ENCODE results near the gene PKD2. TPM values are rescaled to one million over a fixed set of nuclear protein-coding genes. Genes with fewer than 3 reads are reported as not detected.

PKD2 gene
- total and polyA plus RNA-seq, 12 donors = 19.2 to 74.1 (median 38.9) TPM

DNA sequence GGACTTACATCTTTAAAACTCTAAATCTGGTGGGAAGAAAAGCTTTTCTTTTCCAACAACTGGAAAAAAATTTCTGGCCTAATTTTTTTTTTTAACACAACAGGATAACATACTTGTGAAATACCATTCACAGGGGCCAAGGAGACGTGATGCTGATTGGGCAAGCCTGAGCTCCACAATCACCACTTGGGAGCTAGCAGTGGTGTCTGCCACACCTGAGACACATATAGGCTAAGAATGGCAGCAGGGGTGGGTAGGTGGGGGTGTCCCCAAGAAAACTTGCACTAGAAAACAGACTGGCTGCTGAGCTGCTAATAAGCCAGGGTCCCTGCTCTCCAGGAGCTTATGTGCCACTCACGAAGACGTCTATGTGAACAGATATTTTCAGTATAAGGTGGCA, 5.6 kb upstream of the PKD2 start:
- no peak for DNase-seq
- H3K4me1 ChIP-seq (replicated peaks in 1 of 2) = peaks cover 0 to 3% of the 10 kb centered on the region in 2 donors
- WGBS, 4 donors = 77 to 88% (median 78%) methylated on average over 3 of the region's 3 CpGs
- H3K27ac ChIP-seq = no peak overlapping the region
- H3K36me3 ChIP-seq (replicated peaks in 1 of 2) = no peaks in the 10 kb centered on the region
- intact Hi-C loops (cut with DNase I) = no loop called here
- no peak for TF ChIP-seq POLR2A (IDR thresholded peaks at IDR 0.05)
- TF ChIP-seq, protein P1, sequence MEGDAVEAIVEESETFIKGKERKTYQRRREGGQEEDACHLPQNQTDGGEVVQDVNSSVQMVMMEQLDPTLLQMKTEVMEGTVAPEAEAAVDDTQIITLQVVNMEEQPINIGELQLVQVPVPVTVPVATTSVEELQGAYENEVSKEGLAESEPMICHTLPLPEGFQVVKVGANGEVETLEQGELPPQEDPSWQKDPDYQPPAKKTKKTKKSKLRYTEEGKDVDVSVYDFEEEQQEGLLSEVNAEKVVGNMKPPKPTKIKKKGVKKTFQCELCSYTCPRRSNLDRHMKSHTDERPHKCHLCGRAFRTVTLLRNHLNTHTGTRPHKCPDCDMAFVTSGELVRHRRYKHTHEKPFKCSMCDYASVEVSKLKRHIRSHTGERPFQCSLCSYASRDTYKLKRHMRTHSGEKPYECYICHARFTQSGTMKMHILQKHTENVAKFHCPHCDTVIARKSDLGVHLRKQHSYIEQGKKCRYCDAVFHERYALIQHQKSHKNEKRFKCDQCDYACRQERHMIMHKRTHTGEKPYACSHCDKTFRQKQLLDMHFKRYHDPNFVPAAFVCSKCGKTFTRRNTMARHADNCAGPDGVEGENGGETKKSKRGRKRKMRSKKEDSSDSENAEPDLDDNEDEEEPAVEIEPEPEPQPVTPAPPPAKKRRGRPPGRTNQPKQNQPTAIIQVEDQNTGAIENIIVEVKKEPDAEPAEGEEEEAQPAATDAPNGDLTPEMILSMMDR (IDR thresholded peaks at IDR 0.05) = no peak
- H3K27me3 ChIP-seq = no peaks in the 10 kb centered on the region
- no peaks in the 10 kb centered on the region for H3K9me3 ChIP-seq (replicated peaks in 1 of 3)
- no peak overlapping the region for H3K4me3 ChIP-seq

DNA sequence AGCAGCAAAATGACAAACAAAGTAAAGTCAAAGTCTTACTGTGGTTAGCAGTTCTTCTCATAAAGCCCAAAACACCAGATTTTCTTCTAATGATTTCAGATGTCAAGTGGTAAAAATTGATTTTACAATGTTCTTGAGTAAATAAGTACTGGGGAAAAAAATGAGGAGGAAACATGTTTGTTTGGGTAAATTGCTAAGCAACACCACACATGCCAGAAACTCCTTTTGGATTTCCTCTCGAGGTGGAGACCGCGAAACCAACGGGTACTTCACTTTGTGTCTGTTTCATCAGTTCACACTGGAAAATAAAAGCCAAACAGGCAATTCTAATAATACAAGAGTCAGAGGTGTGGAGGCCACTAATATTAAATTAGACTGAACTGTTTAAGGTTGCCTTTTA, 4.6 kb upstream of the PKD2 start:
- WGBS, 4 donors = 64 to 76% (median 70%) methylated on average over 4 of the region's 4 CpGs
- H3K27ac ChIP-seq = no peak overlapping the region
- TF ChIP-seq, protein P1 (IDR thresholded peaks at IDR 0.05) = no peak
- no peak for TF ChIP-seq POLR2A (IDR thresholded peaks at IDR 0.05)
- DNase-seq = no peak
- no peak overlapping the region for H3K4me3 ChIP-seq
- peaks cover 0 to 7% of the 10 kb centered on the region in 2 donors for H3K4me1 ChIP-seq (replicated peaks in 1 of 2)
- no peaks in the 10 kb centered on the region for H3K36me3 ChIP-seq (replicated peaks in 1 of 2)
- no peaks in the 10 kb centered on the region for H3K9me3 ChIP-seq (replicated peaks in 1 of 3)
- intact Hi-C loops (cut with DNase I) = no loop called here
- H3K27me3 ChIP-seq = no peaks in the 10 kb centered on the region

- Histone ChIP-seq H3K4me3 (no peak overlapping the region), H3K36me3 (replicated peaks in 1 of 2) (no peaks in the 10 kb centered on the region), H3K27me3 (no peaks in the 10 kb centered on the region), H3K4me1 (replicated peaks in 1 of 2) (peaks cover 0 to 7% of the 10 kb centered on the region in 2 donors), H3K9me3 (replicated peaks in 1 of 3) (no peaks in the 10 kb centered on the region), H3K27ac (no peak overlapping the region)
- intact Hi-C loops (cut with DNase I) = no loop called here
- no peak for DNase-seq
- TF ChIP-seq POLR2A (IDR thresholded peaks at IDR 0.05) = no peak
- TF ChIP-seq, protein P1 (IDR thresholded peaks at IDR 0.05) = no peak
- WGBS, 4 donors = 52 to 79% (median 68%) methylated on average over 3 of the region's 3 CpGs
These were observed 4.2 kb upstream of the PKD2 start for GRCh38 chr4:88003261-88003660.

DNA sequence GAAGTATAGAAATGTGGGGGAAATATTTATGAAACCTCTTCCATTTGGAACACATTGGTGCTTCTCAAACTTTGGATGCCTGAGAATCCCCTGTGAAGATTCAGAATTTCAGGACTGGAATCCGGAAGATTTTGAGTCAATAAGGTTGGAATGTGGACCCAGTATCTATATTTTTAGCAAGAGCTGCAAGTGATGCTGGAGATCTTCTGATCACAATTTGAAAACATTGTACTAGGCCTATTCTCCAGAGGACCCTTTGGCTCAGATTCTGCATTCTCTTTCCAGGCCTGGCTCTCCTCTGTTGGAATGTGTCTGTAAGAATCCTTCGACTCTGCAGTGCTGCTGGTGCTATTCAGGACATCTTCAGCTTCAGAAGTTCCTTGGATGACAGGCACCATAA, 2.4 kb upstream of the PKD2 start:
- H3K9me3 ChIP-seq (replicated peaks in 1 of 3) = no peaks in the 10 kb centered on the region
- 76 to 90% (median 81%) methylated on average over 2 of the region's 2 CpGs for WGBS, 4 donors
- H3K4me1 ChIP-seq (replicated peaks in 1 of 2) = peaks cover 3 to 20% of the 10 kb centered on the region in 2 donors
- no peak for DNase-seq
- intact Hi-C loops (cut with DNase I) = no loop called here
- H3K27ac ChIP-seq = no peak overlapping the region
- H3K4me3 ChIP-seq = no peak overlapping the region
- no peaks in the 10 kb centered on the region for H3K36me3 ChIP-seq (replicated peaks in 1 of 2)
- H3K27me3 ChIP-seq = no peaks in the 10 kb centered on the region
- TF ChIP-seq POLR2A (IDR thresholded peaks at IDR 0.05) = no peak
- TF ChIP-seq, protein P1 (IDR thresholded peaks at IDR 0.05) = no peak

All from adrenal gland (tissue), 12 donors.